Ectodermal cell (in vitro differentiated cells): ENCODE data around the gene LONP2.

Experiments used
- H3K27ac ChIP-seq: 2 replicates; pipeline ENCODE4 v1.7.0; 2013; ENCODE audit warnings: mild to moderate bottlenecking, low read depth, low read length; ENCODE audit not compliant: insufficient read depth, poor library complexity, severe bottlenecking
- H3K27me3 ChIP-seq: 2 replicates; pipeline ENCODE4 v1.7.0; 2013; ENCODE audit warnings: mild to moderate bottlenecking, low read length; ENCODE audit not compliant: insufficient read depth, control insufficient read depth, poor library complexity, severe bottlenecking
- H3K36me3 ChIP-seq: one replicate; pipeline ENCODE4 v1.7.0; 2013; ENCODE audit warnings: low read length; ENCODE audit not compliant: control insufficient read depth, insufficient read depth
- H3K4me1 ChIP-seq: one replicate; pipeline ENCODE4 v1.7.0; 2013; ENCODE audit warnings: low read length; ENCODE audit not compliant: control insufficient read depth, insufficient read depth
- H3K4me3 ChIP-seq: 2 replicates; pipeline ENCODE4 v1.7.0; 2013; ENCODE audit warnings: low read depth, low read length, control low read depth; ENCODE audit not compliant: insufficient read depth
- H3K9me3 ChIP-seq: 2 replicates; pipeline ENCODE4 v1.7.0; 2013; ENCODE audit warnings: mild to moderate bottlenecking, low read length, moderate library complexity; ENCODE audit not compliant: control insufficient read depth
- WGBS, 2 experiments: methylation state at CpG; one replicate each; pipeline ENCODE4 v1.1.7; 2013; ENCODE audit warnings: missing lambda C conversion rate in 2 of 2; 5-methylcytosine and 5-hydroxymethylcytosine counted together

The LONP2 gene

DNA sequence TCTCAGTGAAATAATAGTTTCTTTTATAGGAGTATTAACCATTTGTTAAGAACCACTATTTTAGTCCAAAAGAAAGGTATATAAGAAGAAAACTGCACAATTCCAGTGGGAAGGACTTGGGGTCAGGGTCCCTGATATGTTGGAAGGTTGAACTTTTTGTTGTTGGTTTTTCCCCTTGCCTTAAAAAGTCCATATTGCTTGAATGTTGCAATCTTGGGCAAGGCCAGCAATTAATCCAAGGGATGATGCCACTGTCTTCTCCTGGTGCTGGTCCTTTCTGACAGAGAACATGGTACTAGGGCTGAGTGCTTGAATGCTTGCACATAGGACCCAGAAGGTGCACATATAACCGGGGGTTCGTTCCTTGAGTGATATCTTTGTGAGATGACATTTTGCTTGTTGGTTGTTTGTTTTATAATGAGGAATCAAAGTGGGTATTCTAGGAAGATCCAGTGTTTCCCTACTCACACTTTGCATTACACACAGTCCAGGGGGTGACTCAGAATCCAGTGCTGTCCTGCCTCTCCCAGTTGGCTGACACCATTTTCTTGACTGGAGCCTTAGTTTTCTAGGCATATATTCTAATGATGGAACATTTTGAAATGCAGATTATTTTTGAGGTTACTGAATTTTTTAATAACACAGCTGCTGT, 86.2 kb downstream of the LONP2 start:
- Histone ChIP-seq H3K36me3 (no peaks in the 10 kb centered on the region), H3K27ac (no peak overlapping the region), H3K27me3 (no peaks in the 10 kb centered on the region), H3K4me3 (no peak overlapping the region), H3K9me3 (no peaks in the 10 kb centered on the region), H3K4me1 (no peaks in the 10 kb centered on the region)
- 92% methylated on average over 2 of the region's 2 CpGs for WGBS, 2 experiments

DNA sequence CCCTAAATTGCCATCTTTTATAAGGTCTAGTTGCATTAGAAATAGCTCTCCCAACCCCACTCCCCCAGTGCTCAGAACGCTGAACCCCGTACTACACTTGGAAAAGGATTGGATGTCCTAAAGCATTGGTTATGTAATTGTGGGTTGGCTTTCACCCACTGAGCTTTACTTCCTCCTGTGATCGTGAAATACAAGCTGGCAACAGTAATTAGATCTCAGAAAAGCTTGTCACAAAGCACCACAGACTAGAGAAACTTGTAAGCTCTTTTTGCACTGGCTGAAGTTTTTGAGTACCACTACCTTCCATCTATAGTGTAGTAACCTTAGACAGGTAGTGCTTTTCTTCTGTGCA, 86.7 kb downstream of the LONP2 start:
- H3K9me3 ChIP-seq: no peaks in the 10 kb centered on the region
- no peak overlapping the region for H3K27ac ChIP-seq
- H3K36me3 ChIP-seq: no peaks in the 10 kb centered on the region
- H3K4me3 ChIP-seq: no peak overlapping the region
- 89 to 100% methylated on average over 3 of the region's 3 CpGs for WGBS, 2 experiments
- H3K27me3 ChIP-seq: no peaks in the 10 kb centered on the region
- H3K4me1 ChIP-seq: no peaks in the 10 kb centered on the region

DNA sequence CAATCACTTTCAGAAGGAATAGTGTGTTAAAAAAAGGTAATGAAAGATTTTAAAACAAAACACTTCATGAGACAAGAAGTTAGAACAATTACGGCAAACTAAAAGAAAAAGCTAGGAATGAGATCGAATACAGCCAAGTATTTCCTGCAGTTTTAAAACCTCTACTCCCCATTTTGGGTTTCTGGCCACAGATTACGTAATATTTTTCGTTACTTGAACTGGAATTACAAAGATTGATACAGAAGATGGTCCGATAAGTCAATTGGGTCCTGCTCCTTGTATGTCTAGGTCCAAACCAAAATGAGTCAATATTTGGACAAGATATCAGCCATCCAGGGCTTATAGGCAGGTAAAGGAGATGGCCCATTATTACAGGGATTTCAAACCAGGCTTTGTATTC, 88.9 kb downstream of the LONP2 start:
- H3K27ac ChIP-seq: no peak overlapping the region

DNA sequence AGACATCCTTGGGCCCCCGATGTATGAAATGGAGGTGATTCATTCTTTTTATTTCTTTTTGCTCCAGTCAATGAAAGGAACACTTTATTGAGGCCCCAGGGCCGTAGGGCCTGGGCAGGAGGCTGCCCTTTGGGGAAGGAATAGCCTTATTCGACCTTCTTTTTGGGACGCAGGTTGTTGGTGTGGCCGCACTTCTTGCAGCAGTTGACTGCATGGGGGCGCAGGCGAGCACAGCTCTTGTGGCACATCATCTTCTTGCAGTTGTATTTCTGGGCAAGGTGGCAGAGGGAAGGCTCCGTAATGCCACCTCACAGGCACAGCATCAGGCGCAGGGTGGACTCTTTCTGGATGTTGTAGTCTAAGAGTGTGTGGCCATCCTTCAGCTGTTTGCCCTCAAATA, 90.2 kb downstream of the LONP2 start:
- no peaks in the 10 kb centered on the region for H3K36me3 ChIP-seq
- H3K9me3 ChIP-seq: no peaks in the 10 kb centered on the region
- WGBS, 2 experiments: 93 to 94% methylated on average over 9 of the region's 9 CpGs
- no peaks in the 10 kb centered on the region for H3K27me3 ChIP-seq
- H3K4me1 ChIP-seq: no peaks in the 10 kb centered on the region
- H3K4me3 ChIP-seq: no peak overlapping the region
- H3K27ac ChIP-seq: no peak overlapping the region

More for the DNA sequence above, 88.9 kb downstream of the LONP2 start:
- Histone ChIP-seq H3K4me3 (no peak overlapping the region), H3K27me3 (no peaks in the 10 kb centered on the region), H3K9me3 (no peaks in the 10 kb centered on the region), H3K4me1 (no peaks in the 10 kb centered on the region), H3K36me3 (no peaks in the 10 kb centered on the region)
- 96 to 97% methylated on average over 5 of the region's 5 CpGs for WGBS, 2 experiments

DNA sequence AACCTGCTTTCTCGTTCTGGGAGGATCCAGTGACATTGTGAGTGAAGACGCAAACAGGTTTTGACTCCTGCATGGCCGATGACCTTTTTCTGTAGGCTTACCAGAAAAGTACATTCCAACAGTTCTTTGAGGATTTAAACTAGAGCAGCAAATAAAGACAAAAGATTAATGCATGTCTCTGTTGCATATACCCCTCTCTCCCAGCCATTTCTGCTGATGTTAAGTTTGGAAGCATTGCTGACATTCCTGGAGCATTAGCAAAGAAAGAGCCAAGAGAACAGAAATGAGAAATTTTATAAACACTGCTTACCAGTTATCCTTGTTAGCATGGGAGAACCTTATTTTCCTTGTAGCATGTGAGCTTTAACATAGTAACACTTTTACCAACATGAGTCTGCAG, 91.9 kb downstream of the LONP2 start:
- 85 to 98% methylated on average over 3 of the region's 3 CpGs for whole genome bisulfite sequencing, 2 experiments
- H3K4me3 ChIP-seq: no peak overlapping the region
- no peaks in the 10 kb centered on the region for H3K27me3 ChIP-seq
- H3K9me3 ChIP-seq: no peaks in the 10 kb centered on the region
- H3K36me3 ChIP-seq: no peaks in the 10 kb centered on the region
- no peaks in the 10 kb centered on the region for H3K4me1 ChIP-seq
- no peak overlapping the region for H3K27ac ChIP-seq

DNA sequence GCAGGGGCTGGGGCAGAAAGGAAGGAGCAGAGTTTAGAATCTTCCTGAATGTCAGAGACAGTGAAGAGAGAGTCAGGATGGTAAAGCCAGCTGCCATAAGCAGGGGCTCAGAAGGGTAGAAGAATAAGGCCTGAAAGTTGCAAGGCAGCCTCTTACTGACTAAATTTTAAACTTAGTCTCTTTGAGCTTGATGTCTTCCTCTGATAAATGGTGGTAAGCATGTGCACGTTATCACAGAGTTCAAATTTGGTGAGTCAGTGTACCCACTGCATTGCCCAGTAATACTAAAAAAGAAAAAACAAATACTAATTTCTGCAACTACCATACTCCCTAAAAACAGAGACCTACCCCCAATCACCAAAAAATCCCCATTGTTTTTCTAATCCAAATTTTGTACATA, 96.0 kb downstream of the LONP2 start:
- H3K4me3 ChIP-seq: no peak overlapping the region
- H3K27me3 ChIP-seq: no peaks in the 10 kb centered on the region
- H3K27ac ChIP-seq: no peak overlapping the region
- 78 to 100% methylated on average over 1 of the region's 1 CpG for WGBS, 2 experiments
- H3K4me1 ChIP-seq: no peaks in the 10 kb centered on the region
- H3K36me3 ChIP-seq: peaks cover 4% of the 10 kb centered on the region
- no peaks in the 10 kb centered on the region for H3K9me3 ChIP-seq

DNA sequence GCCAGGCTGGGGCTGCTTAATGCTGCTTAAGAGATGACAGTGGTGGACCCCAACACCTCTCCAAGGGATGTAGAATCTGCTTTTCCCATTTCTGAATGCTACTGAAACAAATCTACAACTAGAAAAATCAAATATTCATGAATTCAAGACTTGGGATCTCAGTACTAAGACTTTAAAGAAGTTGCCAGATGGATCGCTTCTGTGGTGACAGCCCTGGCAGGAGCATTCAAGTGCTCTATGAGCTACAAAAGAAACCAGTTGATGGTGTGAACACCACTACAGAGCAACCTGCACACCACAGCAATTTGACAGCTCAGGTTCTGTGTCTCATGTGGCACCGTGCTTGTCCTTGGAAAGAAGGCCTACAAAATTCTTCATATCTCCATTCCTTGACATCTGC, 98.5 kb downstream of the LONP2 start:
- Histone ChIP-seq H3K27ac (no peak overlapping the region), H3K4me3 (no peak overlapping the region), H3K36me3 (peaks cover 4% of the 10 kb centered on the region), H3K9me3 (no peaks in the 10 kb centered on the region), H3K27me3 (no peaks in the 10 kb centered on the region), H3K4me1 (no peaks in the 10 kb centered on the region)
- WGBS, 2 experiments: 94 to 97% methylated on average over 2 of the region's 2 CpGs

DNA sequence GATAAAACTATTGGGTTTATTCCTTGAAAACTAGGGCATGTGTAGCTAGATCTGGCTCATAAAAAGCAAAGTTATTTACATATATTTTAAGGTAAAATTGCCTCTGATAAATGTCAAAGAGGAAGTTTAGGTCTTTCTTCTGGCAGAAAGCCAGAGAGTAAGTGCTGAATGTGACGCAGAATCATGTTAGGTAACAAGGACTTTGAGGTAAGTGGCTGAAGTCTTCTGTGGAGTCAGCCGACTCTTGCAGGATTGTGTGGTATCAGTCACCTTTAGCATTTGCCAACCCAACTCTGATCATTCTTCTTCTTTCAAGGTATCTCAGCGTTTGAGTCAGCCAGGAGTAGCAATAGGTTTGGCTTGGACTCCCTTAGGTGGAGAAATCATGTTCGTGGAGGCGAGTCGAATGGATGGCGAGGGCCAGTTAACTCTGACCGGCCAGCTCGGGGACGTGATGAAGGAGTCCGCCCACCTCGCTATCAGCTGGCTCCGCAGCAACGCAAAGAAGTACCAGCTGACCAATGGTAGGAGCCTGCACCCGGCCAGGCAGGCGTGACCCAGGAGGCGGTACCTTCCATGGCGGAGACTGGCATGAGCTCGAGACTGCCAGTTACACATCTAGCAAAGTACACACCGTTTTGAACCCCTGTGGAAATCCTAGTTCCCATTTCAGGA, 103.2 kb downstream of the LONP2 start:
- WGBS, 2 experiments: 94% methylated on average over 20 of the region's 20 CpGs
- Histone ChIP-seq H3K9me3 (no peaks in the 10 kb centered on the region), H3K27me3 (no peaks in the 10 kb centered on the region), H3K4me3 (no peak overlapping the region), H3K36me3 (peaks cover 6% of the 10 kb centered on the region), H3K27ac (no peak overlapping the region), H3K4me1 (no peaks in the 10 kb centered on the region)

DNA sequence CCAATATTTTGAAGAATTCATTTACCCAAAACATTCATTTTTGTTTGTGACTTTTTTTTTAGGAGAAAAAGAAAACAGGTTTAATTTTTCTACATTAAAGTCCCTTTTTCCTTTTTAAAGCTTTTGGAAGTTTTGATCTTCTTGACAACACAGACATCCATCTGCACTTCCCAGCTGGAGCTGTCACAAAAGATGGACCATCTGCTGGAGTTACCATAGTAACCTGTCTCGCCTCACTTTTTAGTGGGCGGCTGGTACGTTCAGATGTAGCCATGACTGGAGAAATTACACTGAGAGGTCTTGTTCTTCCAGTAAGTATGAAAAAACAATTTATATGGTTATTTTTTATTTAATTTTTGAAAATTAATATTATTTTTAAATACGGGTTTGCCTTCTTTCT, 103.9 kb downstream of the LONP2 start:
- 82 to 86% methylated on average over 3 of the region's 4 CpGs for WGBS, 2 experiments
- Histone ChIP-seq H3K36me3 (peaks cover 5% of the 10 kb centered on the region), H3K4me3 (no peak overlapping the region), H3K27me3 (no peaks in the 10 kb centered on the region), H3K27ac (no peak overlapping the region), H3K9me3 (no peaks in the 10 kb centered on the region), H3K4me1 (no peaks in the 10 kb centered on the region)

DNA sequence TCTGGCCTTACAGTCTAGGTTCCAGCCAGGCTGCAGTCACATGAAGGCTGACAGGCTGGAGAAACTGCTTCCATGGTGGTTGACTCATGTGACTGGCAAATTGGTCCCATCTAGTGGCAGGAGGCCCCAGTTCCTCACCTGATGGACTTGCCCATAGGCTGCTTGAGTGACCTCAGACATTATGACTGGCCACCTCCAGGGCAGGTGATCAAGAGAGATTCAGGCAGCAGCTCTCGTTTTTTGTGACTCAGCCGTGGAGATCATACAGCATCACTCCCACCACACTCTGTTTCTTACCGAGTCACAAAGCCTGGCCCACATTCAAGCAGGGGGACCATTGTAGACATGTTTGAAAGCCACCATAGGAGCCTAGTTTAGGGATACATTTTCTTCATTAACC, 106.6 kb downstream of the LONP2 start:
- Histone ChIP-seq H3K27ac (no peak overlapping the region), H3K9me3 (no peaks in the 10 kb centered on the region), H3K4me3 (no peak overlapping the region), H3K36me3 (peaks cover 2% of the 10 kb centered on the region), H3K4me1 (no peaks in the 10 kb centered on the region), H3K27me3 (no peaks in the 10 kb centered on the region)
- 88 to 92% methylated on average over 3 of the region's 3 CpGs for WGBS, 2 experiments
